HG03520 (cell line): ENCODE data around the gene CMTM2.
"Not testable (repeated sequence)": the region's sequence is repeated elsewhere in the genome, so short reads cannot be mapped to it uniquely, and the experiment has no call there.

Experiments
- ATAC-seq: cut with Tn5 transposase; IDR thresholded peaks from one replicate; pipeline ENCODE4 v1.9.1; 2021; ENCODE audit warnings: mild to moderate bottlenecking, moderate library complexity; ENCODE audit not compliant: unreplicated experiment

CMTM2 gene

DNA sequence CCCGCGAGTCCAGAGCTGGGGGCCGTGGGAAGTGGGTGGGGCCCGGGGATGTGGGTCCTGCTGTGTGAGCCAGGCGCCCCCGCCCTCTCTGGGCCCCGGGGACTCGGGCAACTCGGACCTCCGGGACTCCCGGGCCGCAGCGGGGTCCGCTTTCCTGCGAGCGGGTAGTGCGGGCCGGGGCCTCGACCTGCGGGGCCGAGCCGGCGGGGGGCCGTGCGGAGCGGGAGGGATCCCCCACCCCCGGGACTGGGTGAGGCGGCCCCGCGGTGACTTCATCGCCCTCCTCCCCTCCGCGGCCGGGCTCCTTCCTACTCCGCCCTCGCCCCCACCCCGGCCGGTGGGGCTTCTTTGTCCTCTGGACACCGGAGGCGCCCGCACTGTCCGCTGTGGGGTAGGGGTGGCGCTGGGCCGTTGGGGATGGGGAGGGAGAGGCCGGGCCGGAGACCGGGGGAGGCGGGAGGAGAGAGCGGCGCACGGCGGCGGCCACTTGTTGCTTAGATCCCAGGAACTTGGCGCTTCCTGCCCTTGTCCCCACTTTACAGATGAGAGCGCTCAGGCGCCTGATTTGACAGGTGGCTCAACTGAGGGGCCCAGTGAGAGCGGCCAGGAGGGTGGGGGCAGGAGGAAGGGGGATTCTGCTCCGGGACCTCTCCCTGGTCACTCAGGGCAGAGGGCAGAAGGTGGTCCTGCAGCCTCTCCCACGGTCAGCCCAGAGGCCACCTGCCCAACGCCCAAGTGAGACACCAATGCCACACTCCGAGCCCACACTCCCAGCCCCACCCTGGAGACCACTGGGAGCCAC, 26.1 kb downstream of the CMTM2 start:
- ATAC-seq, result peak; percentile 22

DNA sequence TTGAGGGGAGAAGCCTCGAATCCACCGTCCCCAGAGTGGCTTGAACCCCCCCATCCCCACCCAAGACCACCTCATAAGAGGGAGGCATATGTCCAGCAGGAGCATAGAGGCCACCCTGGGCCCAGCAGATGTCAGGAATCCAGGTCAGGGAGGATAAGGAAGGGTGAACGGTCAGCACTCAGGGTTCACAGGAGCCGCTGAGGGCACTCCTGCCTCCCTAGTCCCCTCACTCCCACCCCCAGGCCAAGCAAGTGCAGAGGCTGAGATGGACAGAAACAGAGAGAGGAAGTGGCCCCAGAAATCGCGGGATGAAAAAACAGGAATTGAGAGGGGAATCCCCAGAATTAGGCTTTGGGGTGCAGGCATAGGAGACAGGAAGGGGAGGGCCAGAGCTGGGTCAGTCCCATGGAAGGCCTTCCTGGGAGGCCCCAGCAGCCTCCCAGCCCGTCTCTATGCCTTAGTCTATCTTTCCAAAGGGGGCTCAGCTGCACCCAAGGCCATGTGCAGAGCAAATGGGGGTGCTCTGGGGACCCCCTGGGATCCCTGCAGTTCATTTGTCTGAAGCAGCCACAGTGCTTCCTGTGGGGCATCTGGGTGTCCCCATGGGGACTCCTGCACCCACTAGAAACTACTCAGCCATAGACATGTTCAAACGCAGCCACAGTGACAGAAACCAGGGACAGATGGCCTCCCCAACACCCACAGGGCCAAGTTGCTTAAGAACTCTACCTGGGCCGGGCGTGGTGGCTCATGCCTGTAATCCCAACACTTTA, 26.9 kb downstream of the CMTM2 start:
- no peak for ATAC-seq

DNA sequence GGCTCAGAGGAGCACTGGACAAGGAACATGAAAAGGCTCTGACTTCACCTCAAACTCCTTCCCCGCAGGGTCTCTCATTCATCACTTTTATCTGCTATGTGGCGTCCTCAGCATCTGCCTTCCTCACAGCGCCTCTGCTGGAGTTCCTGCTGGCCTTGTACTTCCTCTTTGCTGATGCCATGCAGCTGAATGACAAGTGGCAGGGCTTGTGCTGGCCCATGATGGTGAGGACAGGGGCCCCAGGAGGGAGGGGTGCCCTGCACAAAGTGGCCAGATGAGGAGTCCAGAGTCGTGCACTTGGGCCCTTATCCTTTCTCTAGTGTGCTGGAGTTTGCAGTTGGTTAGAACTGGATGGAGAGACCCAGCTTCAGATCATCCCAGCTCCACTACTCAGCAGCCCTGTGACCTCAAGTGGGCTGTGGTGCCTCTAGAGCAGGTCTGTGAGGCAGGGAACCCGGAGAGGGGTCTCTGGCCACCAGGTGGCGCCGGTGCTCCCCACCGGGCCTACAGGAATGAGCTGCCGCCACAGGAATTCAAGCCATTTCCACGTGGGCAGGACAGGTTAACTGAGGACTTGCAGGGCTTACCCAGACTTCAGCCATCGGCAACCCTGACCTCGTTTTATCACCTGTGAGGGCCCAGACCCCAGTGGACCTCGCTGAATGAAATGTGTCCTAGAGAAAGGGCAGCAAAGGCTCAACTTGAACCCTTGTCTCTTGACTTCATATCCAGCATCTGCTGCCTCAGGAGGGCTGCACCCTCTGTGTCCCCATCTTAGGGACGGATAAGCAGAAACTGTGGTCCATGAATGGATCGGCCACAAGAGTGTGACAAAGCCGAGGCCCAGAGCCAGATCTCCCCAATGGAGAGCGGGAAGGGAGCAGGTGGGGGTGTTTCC, 29.2 kb downstream of the CMTM2 start:
- ATAC-seq, result peak; percentile 40

DNA sequence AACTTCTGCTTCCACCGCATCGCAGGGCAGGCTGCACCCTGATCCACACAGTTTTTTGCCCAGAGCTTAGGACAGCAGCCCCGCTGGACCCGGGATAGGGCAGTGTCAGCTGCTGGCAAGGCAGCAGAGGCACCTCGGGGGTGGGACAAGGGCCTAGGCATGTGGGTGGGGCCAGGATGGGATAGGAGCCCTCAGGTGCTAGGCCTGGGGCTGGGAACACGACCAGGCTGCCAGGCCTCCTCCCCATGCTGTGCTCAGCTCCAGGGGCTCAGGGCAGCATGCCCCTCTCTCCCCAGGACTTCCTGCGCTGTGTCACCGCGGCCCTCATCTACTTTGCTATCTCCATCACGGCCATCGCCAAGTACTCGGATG, 29.9 kb downstream of the CMTM2 start:
- ATAC-seq, result no peak

DNA sequence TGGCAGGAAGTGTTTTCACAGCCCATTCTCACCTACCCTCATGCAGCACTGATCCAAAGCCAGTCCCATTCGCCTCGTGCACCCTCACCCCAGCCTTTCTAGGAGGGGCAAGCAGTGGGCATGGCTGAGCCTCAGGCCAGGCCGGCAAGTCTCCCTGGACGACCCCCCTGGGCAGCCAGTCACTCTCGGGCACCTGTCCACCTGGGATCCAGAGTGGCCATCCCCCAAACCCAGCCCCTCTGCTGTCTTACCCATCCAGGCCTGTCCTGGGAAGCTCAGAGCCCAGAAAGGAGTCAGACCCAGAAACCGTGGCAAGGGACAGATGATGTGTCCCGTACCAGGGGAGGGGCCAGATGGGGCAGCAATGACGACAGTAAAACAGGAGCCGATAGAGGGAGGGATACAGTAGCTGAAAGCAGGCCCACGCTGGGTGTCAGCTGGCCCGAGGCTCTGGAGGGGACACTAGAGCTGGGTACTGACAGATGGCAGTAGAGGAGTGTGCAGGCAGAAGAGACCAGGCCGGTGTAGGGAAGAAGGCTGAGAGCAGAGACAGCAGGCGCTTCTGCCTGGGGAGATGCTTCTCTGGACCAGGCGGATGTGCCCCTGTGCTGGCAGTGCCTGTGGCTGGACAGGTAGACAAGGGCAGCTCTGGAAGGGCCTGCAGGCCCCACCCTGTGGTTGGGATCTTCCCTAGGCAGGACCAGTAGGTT, 31.0 kb downstream of the CMTM2 start:
- no peak for ATAC-seq

DNA sequence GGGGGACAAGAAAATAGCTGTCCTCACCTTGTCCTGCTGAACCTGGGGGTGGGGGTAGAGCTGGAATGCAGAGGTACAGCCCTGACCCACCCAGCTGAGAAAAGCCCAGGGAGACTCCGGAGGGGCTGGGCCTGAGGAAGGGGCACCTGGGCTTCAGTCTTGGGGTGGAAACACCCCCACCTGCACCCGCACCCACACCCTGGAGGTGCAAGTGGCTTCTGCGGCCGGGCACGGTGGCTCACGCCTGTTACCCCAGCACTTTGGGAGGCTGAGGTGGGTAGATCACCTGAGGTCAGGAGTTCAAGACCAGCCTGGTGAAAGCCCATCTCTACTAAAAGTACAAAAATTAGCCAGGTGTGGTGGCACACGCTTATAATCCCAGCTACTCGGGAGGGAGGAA, 32.6 kb downstream of the CMTM2 start:
- ATAC-seq, result not testable (repeated sequence)

DNA sequence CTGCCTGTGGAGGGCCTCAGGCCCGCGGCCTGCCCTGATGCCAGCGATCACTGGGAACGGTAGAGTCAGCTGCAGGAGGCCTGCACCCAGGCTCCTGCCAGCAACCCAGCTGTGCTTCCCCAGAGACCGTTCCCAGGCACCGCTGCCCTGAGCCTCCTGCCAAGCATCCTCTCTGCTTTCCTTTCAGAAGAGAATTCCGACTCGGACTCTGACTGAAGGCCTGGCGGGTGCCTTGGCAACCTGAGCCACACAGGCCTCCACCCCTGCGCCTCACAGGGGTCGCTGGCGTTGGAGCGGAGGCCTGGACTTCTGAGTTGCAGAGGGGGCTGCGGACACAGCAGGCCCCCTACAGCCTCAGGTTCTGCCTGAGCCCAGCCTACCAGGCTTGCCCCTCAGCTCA, 33.2 kb downstream of the CMTM2 start:
- ATAC-seq, result no peak

DNA sequence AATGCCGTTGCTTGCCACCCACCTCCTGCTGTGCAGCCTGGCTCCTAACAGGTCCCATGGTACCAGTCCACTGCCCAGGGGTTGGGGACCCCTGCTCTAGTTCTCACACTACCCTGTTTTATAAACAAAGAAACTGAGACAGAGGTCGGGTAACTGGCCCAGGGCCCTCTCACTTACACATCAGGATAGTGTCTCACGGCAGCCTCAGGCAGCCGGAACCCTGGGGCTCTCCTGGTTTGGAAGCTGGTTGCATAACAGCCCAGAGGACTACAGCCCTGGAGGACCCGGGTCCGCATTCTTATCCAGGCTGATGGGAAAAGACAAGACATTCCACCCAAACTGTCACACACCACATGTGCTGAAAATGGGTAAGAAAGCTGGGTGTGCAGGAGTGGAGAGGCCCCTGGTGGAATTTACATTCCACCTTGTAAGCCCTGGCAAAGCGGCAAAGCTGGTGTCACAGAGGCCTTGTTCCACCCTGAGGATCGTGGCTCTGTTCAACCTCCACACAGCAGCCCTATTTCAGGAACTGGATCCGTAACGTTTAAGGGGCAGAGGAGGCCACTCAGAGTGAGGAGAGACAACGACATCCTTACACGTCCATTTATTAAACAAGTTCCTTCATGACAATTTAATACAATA, 35.0 kb downstream of the CMTM2 start:
- no peak for ATAC-seq

DNA sequence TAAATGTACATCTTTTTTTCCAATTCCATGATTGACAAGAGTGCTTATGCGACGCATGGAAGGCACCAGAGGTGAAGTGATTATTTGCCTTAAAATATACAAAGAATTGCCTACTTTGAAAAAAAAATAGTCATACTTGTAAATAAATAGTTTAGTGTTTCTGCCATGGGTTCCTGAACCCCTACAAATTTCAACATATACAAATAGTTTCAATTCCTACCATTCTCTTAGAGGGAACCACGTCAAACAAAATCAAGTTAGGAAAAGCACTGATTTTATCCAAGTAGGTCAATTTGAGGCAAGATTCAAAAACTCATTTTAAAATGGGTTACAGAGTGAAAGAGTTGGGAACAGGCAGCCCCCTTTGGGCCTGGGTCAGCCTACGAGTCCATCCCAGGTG, 36.9 kb downstream of the CMTM2 start:
- no peak for ATAC-seq

DNA sequence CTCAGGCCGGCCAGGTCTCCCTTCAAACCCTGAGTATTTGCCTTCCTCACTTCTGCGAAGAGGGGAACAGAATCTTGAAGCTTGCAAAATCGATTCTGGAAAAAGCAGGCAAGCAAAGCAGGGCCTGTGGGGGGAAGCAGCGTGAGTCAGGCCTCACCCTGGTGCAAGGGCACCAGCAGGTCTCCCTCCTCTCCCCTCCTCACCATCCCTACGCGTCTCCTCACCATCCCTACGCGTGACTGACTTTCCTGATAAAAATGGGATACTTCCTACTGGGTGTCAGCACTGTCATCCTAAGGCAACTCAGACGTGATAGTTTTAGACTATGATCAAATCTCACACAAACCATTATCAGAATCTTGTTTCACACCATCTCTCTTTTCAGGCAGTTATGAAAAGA, 37.3 kb downstream of the CMTM2 start:
- ATAC-seq, result no peak

DNA sequence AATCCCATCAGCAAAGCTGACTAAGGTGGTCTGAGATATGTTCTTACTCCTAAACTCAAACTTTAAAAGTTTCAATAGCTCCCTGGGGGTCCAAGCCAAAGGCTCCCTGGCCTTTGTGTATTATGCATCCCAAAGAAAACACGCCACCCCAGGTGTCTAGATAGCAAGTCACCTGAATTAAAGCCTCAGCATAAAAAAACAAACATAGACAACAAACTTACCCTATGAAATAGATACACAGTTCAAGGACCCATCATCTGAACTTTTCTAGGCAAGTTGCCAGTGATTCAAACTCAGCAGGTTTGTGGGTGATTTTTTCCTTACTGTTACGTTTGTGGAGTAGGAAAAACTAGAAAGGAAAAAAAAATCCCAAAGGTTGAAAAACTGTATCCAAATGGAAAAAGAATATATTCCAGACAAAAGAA, 37.8 kb downstream of the CMTM2 start:
- no peak for ATAC-seq

DNA sequence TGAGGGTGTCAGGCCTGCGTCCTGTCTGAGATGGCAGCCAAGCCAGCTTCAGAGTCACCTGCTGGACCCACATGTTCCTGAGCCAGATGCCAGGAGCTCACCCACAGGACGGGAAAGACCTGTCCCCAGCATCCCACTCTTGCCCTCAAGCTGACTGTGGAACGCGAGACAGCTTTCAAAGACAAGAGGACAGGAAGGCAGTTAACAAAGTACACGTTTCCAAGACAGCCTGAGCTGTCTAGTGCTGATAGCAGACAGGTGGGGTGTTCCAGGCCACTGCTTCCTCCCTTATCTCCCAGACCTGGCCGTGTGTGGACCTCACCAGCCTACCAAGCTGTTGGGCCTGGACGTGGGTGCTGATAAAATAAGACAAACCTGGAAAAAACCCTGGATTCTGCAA, 38.5 kb downstream of the CMTM2 start:
- ATAC-seq, result no peak

DNA sequence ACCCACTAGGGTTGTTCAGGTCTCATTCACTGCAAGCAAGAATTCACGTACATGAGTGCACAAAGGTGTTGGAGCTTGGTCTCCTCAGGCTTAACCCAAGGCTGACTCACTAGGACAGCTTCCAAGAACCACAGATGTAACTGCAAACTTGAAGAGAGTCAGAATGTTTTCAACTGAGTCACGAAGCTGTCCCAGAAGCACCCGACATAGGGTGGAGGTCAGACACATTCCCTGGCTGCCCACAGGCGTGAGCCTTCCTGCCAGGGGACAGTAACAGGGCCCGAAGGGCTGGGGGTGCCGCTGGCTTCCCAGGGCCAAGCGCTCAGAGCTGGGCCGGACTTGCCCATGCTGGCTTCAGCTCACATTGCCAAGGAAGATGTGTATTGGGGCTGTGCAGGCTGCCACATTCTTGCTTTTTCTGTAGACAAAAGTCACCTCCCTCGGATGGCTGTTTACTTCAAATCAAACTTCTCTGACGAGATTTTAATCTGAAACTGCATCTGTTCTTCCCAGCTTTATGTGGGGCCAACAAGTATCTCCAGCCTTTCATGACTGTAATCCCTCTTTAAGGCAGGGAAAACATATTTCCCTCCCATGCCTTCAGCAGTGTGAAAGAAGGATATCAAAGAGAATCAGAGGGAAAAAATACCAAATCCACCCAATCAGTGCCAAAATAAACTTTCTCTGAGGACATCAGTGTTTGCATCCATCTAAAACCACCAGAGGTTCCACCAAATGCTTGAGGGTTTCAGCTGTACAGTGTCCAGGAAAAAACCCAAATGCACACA, 39.5 kb downstream of the CMTM2 start:
- ATAC-seq, result no peak

DNA sequence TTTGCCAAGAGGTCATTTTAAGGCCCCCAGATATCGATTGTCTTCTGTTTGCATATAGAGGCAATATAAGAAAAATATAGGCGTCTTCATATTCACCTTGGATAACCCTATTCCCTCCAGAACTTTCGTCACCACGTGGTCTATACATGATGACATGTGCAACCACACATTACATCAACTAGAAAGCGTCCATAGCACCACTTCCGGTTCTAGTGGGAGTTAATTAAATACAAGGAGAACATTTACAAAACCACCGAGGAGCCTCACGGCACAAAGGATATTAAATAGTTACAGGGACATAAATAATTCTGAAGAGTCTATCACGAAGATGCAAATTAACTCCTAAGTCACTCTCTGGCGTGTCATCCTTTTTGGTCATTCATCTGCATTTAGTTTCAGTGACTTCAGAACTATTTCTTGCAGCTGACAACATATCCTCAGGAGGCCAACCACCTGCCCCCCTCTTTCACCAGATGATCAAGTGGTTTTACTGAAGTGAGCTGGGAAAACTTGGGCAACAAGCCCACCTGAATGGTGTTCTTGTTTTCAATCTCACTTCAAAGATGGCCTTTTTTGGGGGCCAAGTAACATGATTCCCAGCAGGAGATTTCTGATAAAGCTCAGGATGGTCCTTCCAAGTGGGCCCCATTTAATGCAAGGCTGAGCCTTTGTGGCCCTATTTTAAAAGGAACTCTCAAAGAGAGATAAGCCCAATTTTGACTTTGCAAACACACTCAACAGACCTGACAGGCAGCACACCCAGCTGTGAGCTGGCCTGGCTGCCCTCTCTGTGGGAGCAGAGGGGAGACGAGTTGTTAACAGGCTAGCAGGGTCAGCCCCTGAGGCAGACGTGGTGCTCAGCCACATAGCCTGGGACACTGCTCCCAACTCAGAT, 40.5 kb downstream of the CMTM2 start:
- ATAC-seq, result no peak

DNA sequence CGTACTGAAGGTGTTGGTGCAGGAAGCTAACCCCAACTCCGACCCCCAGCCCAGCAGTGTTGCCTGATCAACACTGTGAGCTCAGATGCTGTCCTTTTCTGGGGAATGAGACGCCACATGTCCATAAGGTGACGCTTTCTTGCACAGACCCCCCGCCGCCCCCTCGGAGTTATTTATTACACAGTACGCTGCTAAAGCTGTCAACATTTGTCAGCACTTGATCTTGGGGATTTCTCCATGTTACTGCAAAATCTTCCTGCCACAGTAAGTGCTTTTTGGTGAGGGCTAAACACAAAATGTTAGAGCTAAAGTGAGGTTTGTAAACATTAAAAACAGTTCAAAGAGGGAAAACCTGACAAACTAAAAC, 41.1 kb downstream of the CMTM2 start:
- no peak for ATAC-seq

DNA sequence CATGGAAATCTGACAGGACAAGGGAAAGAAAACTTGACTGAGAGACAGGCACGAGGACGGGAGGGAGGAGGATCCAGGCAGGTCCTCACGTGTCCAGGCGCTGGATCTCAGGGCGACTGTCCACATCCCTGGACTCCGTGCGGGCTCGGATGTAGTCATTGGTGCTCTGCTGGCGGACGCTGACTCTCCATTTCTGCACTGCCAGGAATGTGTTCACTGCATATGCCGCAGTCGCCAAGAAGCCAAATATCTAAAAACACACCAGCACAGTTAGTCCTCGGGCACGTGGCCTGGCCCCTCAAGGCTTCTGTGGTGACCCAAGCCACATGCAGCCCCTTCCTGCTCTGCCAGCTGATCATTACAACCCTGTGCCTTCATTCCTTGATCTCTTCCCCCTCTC, 42.7 kb downstream of the CMTM2 start:
- ATAC-seq, result no peak

DNA sequence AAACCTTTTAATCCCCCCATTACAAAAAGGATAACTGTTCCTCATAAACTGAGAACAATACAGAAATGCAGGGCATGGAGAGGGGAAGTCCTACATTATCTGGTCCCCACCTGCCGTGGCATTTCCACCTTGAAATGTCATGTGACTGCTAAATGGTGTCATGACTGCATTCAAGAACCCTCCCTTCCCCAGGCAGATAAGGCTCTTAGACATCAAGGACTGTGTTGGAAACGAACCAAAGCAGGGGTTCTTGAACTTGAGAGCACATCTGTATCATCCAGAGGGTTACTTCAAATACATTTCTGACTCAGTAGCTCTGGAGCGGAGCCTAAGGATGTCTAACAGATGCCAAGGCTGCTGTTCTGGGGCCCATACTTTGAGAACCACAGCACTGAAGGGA, 43.6 kb downstream of the CMTM2 start:
- no peak for ATAC-seq

DNA sequence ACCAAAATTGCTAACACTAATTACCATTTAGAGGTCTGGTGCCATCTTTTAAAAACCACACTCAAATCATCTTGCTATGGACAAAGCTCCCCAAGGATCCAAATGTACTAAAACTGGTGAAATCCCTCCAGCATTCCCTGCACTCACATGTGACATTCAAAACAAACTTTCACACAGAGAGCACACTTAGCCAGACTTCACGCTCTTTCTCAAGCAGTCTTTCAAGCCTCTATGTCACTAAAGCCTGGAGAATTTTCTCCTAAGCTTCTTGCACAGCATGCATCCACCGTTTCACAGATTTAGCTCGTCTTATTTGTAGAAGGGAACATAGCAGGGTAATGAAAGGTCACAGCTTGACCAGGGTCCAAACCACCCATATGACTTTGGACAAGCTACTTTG, 44.5 kb downstream of the CMTM2 start:
- no peak for ATAC-seq
